ENCODE data around the gene NEFH. TPM values are rescaled to one million over a fixed set of nuclear protein-coding genes. Genes with fewer than 3 reads are reported as not detected.

NEFH gene
- total and polyA plus RNA-seq, 2 experiments from 2014 or later = 1.8 to 2.4 TPM

- TF ChIP-seq, protein P1, sequence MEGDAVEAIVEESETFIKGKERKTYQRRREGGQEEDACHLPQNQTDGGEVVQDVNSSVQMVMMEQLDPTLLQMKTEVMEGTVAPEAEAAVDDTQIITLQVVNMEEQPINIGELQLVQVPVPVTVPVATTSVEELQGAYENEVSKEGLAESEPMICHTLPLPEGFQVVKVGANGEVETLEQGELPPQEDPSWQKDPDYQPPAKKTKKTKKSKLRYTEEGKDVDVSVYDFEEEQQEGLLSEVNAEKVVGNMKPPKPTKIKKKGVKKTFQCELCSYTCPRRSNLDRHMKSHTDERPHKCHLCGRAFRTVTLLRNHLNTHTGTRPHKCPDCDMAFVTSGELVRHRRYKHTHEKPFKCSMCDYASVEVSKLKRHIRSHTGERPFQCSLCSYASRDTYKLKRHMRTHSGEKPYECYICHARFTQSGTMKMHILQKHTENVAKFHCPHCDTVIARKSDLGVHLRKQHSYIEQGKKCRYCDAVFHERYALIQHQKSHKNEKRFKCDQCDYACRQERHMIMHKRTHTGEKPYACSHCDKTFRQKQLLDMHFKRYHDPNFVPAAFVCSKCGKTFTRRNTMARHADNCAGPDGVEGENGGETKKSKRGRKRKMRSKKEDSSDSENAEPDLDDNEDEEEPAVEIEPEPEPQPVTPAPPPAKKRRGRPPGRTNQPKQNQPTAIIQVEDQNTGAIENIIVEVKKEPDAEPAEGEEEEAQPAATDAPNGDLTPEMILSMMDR (IDR thresholded peaks at IDR 0.05; ENCODE audit: low read depth, low read length) = no peak
- no peak overlapping the region for H3K4me3 ChIP-seq
Measured at GRCh38 chr22:29442976-29443375, 37.0 kb upstream of the NEFH start.

DNA sequence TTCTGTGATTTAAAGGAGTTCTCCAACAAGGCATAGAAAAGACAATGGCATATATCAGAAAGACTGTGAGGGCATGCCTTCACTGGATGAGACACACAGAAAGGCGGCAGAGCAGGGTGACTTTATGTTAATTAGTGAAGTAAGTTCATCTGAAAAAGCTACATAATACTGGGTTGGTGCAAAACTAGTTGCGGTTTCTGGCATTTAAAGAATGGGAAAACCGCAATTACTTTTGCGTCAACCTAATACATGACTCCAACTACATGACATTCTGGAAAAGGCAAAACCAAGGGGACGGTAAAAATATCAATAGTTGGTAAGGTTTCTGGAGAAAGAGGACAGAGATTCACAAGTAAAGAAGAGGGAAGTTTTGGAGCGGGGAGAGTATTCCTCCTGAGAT, 36.6 kb upstream of the NEFH start:
- no peaks in the 10 kb centered on the region for H3K27me3 ChIP-seq
- H3K4me3 ChIP-seq = no peak overlapping the region
- DNase-seq (ENCODE audit: low read depth in 1 of 2, low spot score in 1 of 2) = no peak
- no peaks in the 10 kb centered on the region for H3K4me1 ChIP-seq (ENCODE audit: low read depth)
- TF ChIP-seq, protein P1 (IDR thresholded peaks at IDR 0.05; ENCODE audit: low read depth, low read length) = no peak
- H3K27ac ChIP-seq = no peak overlapping the region
- no peaks in the 10 kb centered on the region for H3K9me3 ChIP-seq (ENCODE audit: low read depth)
- H3K36me3 ChIP-seq = no peaks in the 10 kb centered on the region

More at GRCh38 chr22:29442976-29443375, 37.0 kb upstream of the NEFH start:
- no peaks in the 10 kb centered on the region for H3K36me3 ChIP-seq
- no peaks in the 10 kb centered on the region for H3K4me1 ChIP-seq (ENCODE audit: low read depth)
- no peak for DNase-seq (ENCODE audit: low read depth in 1 of 2, low spot score in 1 of 2)
- H3K27ac ChIP-seq = no peak overlapping the region
- H3K9me3 ChIP-seq (ENCODE audit: low read depth) = no peaks in the 10 kb centered on the region
- H3K27me3 ChIP-seq = no peaks in the 10 kb centered on the region

GRCh38 chr22:29443861-29444792, 35.9 kb upstream of the NEFH start:
- H3K36me3 ChIP-seq = no peaks in the 10 kb centered on the region
- no peak overlapping the region for H3K4me3 ChIP-seq
- no peaks in the 10 kb centered on the region for H3K27me3 ChIP-seq
- H3K4me1 ChIP-seq (ENCODE audit: low read depth) = no peaks in the 10 kb centered on the region
- DNase-seq (ENCODE audit: low read depth in 1 of 2, low spot score in 1 of 2) = no peak
- no peak overlapping the region for H3K27ac ChIP-seq
- TF ChIP-seq, protein P1 (IDR thresholded peaks at IDR 0.05; ENCODE audit: low read depth, low read length) = no peak
- no peaks in the 10 kb centered on the region for H3K9me3 ChIP-seq (ENCODE audit: low read depth)

DNA sequence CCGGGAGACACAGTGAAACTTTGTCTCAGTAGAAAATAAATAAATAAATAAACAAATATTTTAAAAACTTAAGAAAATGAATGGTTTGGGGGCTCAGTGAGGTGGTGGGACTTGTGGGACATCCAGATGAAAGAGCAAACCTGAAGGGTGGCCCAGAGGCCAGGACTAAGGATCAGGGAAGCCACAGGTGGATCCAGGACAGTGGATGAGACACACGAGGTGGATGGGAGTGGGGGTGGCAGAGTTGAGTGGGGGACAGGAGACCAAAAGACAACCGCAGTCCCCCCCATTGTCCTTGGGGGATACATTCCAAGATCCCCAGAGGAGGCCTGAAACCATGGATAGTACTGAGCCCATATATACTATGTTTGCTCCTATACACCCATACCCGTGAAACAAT, 34.5 kb upstream of the NEFH start:
- no peak for DNase-seq (ENCODE audit: low read depth in 1 of 2, low spot score in 1 of 2)
- TF ChIP-seq, protein P1 (IDR thresholded peaks at IDR 0.05; ENCODE audit: low read depth, low read length) = no peak
- Histone ChIP-seq H3K9me3 (ENCODE audit: low read depth) (no peaks in the 10 kb centered on the region), H3K36me3 (no peaks in the 10 kb centered on the region), H3K27me3 (no peaks in the 10 kb centered on the region), H3K4me1 (ENCODE audit: low read depth) (no peaks in the 10 kb centered on the region), H3K4me3 (no peak overlapping the region), H3K27ac (no peak overlapping the region)

DNA sequence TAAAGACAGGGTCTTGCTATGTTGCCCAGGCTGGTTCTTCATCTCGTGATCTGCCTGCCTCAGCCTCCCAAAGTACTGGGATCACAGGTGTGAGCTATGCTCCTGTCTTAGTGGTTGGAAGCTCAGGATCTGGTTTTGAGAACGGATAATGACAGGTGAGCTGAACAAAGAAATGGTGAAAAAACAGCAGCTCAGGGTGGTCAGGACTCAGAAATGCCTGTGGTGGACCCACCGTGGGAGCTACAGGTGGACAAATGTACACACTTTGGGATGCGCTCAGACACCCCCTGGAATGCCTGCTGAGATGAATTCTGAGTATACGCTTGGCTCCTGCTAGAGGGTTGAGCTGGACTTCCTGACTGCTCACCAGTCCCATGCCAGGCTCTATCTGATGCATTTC, 32.1 kb upstream of the NEFH start:
- Histone ChIP-seq H3K27me3 (no peaks in the 10 kb centered on the region), H3K9me3 (ENCODE audit: low read depth) (no peaks in the 10 kb centered on the region), H3K36me3 (no peaks in the 10 kb centered on the region), H3K27ac (no peak overlapping the region), H3K4me3 (no peak overlapping the region), H3K4me1 (ENCODE audit: low read depth) (no peaks in the 10 kb centered on the region)
- no peak for DNase-seq (ENCODE audit: low read depth in 1 of 2, low spot score in 1 of 2)
- TF ChIP-seq, protein P1 (IDR thresholded peaks at IDR 0.05; ENCODE audit: low read depth, low read length) = no peak
